ENCODE measurements around the gene SAPCD2.
A peak's percentile ranks its signal among the peaks of the same experiment; 100 is the strongest.

SAPCD2 gene

DNA sequence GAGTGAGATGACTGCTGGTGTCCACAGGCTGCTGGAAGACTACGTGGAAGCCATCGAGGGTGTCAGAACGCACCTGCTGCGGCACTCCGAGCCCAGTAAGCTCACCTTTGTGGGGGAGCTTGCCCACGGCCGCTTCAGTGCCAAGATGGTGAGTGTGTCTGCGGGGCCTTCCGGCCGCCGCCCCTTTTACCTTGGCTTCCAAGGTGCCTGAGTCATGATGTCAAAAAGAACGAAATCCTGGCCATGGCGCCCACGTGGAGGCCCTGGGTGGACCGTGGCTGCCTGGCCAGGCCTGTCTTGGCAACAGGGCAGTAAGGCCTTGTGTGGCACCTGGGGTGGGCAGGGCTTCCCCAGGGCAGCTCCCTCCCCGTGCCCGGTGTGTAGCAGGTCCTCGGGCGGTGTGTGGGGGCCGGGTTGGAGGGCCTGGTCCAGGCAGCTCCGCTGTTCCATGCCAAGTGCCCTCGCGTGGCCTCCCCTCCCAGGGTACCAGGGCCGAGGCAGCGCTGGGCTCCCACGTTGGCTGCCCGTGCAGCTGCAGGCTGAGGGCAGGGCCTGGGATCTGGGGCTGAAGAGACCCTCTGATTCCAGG, 36.4 kb upstream of the SAPCD2 start:
- DNase-seq: no peak

DNA sequence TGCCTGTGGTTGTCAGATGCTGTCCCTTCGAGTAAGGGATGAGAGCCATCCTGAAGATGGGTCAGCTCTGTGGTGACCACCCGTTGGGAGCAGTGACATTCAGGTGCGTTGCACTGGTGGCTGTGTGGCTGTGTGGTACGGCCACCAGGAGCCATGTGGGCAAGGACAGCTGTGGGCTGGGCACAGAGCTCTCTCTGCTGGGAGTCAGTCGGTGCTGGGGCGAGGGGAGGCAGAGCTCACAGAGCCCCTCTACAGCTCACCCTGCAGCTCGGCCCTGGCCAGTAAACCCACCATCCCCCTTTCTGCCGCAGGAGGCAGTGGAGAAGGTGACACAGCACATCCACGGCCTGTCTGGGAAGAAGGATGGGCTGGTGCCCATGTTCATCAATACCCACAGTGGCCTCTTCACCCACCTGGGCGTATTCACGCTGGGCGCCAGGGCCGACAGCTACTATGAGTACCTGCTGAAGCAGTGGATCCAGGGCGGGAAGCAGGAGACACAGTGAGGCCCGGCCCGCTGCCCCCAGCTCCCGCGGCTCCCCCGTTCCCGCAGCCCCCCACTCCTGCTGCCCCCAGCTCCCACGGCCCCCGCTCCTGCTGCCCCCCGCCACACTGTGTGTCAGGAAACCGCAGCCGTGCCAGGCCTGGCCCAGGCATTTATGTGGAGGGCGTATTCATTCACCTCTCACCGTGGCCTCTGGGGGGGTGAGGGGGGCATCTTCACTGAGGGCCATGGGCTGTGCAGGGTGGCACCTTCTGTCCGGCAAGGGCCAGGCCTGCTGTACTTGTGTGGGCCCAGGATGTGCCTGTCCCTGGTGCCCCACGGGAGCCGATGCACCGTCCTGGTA, 35.7 kb upstream of the SAPCD2 start:
- DNase-seq: no peak

DNA sequence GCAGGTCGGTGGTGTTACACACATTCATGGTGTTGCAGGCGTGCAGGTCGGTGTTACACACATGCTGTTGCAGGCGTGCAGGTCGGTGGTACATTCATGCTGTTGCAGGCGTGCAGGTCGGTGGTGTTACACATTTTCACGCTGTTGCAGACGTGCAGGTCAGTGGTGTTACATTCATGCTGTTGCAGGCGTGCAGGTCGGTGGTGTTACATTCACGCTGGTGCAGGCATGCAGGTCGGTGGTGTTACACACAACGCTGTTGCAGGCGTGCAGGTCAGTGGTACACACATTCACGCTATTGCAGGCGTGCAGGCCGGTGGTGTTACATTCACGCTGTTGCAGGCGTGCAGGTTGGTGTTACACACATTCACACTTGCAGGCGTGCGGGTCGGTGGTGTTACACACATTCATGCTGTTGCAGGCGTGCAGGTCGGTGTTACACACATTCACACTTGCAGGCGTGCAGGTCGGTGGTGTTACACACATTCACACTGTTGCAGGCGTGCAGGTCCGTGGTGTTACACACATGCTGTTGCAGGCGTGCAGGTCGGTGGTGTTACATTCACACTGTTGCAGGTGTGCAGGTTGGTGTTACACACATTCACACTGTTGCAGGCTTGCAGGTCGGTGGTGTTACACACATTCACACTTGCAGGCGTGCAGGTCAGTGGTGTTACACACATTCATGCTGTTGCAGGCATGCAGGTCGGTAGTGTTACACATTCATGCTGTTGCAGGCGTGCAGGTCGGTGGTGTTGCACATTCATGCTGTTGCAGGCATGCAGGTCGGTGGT, 33.0 kb upstream of the SAPCD2 start:
- no peak for DNase-seq

DNA sequence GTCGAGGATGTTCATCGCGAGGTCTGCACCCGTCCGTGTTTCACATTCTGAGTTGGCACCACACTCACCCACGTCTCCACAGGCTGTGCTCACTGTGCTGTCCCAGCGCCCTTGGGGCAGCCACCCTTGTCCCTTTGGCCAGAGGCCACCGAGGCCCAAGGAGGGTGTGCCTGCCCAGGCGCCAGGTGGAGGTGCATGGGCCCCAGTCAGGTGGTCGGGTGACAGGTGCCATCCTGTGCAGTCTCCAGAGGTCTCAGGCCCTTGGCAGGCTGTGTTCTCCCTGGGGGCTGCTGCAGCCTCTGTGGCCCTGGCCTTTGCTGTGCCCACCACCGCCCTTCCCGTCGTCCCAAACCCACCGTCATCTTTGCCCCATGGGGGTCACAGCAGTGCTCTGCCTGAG, 28.9 kb upstream of the SAPCD2 start:
- no peak for DNase-seq

DNA sequence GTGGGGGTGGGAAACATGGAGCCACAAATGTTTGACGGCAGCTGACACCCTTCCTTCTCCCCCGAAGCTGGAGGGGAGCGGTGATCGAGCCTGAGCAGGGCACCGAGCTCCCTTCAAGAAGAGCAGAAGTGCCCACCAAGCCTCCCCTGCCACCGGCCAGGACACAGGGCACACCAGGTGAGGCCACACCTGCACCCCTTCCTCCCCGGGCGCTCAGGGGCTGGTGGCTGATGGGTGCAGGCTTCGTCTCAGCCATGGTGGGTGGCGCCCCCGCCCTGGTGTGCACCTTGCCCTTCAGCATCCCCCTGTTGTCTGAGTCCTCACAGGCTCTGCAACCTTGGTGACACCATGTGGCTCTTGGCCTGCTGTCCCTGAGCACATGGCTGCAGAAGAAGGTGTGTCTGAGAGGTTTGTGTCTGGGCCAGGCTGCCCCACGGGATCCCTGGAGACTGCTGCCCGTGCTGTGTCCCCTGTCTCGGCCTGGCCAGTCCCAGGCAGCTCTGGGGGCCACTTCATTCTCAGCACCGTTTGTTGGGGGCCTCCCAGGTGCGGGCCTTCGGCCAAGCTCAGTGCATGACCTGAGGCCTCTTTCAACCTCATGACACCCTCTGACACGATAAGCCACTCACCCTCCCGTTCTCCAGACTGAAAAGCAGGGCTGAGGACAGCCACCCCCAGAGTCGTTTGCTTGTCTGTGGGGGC, 27.6 kb upstream of the SAPCD2 start:
- DNase-seq: no peak

DNA sequence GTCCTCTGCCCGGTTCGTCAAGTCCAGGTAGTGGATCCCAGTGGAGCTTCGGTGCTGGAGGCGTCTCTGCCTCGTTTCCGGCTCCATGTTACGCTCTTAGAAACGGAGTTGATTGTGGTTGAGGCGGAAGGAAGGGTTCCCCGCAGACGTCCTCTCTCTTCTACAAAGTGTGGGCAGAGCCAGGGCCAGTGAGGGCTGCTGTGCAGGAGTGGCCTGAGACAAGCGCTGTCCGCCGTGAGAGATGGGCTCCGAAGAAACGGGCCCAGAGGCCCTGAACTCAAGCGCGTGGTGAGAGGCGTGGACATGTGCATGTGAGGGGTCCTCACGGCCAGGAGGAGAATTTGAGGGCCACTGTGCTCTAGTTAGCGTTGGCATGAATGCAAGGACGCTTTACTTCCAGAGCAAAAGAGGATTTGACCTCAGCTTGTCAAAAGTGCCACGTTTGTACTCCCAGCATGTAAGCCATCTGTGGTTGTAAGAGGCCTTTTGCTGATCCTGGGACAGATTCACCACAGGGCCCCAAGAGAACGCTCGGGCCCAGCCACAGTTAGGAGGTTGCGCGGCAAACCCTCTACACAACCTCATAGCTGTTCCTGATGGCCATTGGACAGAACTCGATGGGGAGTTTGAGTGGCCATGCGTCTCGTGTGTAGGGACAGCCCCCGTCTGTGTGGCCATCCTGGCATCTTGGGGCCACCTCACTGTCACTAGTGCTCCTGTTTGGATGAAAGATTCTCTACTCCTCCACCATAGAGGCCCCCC, 26.6 kb upstream of the SAPCD2 start:
- no peak for DNase-seq

DNA sequence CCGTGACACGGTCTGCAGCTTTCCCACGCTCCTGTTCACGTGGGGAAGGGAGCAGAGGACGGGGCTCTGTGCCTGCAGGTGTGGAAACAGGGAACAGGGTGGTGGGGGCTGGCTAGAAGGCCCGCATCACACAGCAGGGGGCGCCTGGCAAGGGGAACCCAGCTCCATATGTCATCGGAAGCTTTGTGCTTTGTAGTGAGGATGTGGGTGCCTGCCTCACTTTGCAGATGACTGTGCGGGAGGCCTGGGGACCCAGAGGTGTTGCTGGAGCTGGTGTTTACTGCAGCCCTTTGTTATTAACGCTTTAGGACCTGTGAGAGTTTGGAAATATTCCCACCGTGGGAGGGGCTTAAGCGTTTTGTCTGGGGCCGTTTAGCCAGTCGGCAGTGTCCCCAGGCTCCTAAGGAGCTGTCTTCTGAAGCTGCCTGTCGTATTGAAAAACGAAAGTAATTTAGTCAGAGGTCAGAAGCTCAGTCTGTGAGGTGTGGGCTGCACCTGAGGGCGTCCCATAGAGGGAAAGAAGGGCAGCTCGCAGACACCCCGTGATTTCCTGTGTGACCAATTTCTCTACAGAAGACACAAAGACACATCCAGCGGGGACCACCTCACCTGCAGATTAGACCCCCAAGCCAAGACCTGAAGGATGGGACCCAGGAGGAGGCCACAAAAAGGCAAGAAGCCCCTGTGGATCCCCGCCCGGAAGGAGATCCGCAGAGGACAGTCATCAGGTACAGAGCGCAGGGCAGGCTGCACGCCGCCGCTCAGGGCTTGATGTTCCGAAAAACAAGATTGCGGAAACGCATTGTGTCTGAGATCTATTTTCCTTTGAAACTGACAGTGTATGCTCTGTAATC, 25.5 kb upstream of the SAPCD2 start:
- DNase-seq: no peak

DNA sequence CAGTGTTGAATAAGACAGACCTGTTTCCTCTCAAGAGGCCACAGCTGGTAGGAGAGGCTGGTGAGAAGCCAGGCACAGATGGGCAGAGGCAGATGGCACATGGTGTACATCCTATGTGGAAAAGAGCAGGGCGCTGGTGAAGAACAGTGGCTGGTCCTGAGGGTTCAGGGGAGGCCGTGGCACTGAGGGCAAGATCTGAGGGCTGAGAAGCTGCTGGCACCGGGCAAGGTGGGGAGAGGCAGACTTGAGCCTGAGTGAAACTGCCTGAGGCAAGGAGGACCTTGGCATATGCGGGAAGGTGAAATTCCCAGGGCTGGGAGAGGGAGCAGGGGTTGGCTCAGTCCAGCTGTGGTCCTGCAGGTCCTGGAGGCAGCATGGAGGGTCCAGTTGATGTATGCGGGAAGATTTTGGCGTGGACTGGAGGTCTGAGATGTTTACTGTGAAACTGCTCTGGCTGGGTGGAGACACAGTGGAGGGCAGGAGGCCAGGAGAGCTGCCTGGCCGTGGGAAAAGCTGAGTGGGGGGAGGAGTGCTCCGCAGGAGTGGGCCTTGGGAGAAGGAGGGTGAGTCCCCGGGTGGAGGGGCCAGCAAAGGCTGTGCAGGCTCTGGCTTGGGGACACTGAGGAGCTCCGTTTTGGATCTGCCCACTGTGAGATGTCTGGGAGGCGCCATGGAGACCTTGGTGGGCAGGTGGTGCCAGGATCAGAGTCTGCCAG, 19.0 kb upstream of the SAPCD2 start:
- no peak for DNase-seq

DNA sequence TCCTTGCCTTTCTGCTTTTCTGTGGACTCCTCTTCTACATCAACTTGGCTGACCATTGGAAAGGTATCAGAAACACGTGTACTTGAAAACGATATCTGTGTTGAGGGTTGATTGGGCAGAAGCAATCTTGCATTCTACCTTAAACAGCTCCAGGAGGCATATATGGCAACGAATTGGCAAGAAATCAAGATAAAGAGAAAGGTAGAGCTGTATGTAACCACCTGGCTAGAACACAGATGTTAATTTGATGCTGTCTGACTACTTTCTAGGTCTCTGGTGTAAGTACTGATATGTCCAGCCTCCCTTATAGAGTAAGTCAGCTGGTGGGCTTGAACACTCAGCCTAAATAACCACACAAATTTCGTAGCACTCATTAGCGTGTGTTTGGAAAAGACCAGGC, 17.8 kb upstream of the SAPCD2 start:
- no peak for DNase-seq

DNA sequence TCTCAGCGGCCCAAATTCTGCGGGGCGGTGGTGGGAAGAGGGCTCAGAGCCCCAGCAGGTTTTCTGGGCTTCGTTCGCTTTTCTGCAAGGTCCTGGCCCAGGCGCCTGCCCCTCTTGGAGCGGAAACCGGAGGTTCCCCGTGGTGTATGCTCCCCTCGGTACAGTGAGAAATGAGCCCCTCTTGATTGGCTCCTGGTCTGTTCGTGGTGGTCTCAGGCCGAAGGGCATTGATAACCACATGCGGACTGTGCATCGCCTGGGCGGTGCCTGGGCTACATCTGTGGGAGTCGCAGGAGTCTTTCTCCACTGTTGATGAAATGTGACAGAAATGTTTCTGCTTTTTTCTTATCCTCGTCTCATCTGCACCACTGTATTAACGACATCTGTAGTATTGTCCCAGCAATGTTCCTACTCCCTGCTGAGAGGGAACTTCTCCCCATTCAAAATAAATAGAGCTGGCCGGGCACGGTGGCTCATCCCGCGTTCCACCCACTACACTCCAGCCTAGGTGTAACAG, 17.1 kb upstream of the SAPCD2 start:
- no peak for DNase-seq

DNA sequence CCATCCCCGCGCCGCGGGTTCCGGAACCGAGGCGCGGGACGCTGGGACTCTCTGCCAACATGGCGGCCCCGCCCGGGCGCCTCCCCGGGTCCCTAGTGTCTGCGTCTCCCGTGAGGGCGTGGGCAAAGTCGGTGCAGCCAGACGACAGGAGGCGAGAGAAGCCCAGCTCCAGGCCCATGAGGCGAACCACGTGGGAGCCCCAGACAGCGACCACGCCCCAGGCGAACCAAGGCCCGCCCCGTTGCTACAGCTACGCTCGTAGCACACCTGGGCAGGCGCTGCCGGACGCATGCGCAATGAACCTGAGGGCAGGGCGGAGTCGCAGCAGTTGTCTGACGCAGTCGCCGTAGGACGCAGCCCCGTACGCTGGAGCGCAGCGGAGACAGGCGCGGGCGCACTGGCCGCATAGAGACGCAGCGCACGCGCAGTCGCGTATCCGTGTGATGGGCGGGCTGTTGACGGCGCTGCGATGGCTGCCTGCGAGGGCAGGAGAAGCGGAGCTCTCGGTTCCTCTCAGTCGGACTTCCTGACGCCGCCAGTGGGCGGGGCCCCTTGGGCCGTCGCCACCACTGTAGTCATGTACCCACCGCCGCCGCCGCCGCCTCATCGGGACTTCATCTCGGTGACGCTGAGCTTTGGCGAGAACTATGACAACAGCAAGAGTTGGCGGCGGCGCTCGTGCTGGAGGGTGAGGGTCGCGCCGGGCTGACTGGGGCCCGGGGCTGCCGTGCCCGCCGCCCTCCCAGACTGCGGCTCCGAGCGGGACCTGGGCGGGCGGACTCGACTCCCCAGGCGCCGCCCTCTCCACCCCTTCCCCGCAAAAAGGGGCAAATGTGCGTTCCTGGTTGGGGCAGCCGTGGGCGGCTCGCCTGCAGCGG, 16.4 kb upstream of the SAPCD2 start, which contains the start of gene MAN1B1:
Gene MAN1B1 (plus strand): TSS at position 455 of the 878 bp plus-strand sequence. CDS start 15 bp downstream, at position 470.
- DNase-seq: peak; percentile 98

DNA sequence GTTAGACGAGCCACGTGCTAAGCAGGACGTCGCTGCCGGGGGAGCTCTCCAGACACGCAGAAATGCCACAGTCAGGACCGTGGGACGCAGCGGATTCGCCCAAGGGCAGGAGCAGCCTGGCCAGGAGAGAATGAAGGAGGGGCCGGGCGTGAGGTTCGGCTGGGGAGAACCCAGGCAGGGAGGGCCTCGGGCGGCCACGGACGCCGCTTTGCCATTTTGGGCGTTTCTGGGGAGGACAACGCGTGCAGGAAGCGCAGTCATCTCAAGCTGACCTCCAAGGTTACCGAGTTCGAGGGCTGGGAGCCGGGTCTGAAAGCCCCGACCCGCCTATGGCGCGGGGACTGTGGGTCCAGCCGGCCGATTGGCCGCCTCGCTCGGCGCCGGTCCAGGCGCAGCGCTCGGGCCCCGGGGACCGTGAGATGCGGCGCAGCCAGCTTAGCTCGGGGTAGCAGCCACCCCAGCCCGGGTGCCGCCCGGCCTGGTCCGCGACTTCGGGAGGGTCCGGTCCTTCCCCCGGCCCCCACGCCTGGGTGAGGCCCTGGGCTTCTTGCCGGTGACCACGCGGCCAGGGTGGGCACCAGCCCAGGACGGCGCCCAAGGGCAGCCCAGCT, 15.7 kb upstream of the SAPCD2 start:
- DNase-seq: no peak

DNA sequence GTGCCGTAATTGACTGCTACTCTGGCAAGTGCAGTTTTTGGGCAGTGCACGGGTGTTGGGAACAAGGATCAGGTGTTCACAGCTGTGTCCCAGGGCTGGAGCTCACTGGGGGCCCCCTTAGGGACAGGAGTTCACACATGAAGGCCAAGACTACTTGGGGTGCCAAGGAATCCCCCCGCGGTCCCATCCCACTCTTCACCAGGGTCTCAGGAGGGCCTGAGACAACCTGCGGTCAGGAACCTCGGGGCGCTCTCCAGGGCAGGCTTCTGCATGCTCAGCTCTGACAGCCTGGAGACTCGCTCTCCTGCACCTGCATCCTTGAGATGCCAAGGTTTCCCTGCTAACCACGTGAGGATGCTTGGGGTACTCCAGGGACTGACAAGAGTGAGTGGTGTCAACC, 14.2 kb upstream of the SAPCD2 start:
- no peak for DNase-seq

DNA sequence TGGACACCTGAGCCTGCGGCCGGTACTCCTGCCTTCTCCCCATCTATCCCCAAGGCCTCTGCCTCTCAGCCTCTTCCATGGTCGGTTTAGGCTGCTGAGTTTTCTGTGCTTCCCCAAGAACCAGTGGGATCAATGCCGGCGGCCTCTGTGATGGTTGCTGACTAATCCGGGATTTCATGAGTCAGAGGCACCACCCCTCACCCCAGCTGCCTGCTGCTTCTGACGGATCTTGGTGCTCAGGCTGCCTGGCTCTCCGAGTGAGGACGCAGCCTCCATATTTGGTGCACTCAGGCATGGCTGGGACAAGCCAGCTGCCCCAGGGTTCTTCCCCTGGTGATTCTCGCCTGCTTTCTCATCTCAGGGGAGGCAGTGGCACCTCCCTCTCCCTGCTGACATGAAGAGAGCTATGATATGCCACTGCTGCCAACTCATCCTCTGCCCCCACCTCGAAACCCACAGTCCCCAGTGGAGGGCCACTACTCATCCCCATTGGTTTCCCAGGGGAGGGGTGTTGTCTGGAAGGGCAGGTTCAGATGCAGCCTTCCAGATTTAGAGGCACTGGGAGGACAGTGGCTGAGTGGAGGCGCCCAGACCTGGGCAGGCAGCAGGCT, 13.1 kb upstream of the SAPCD2 start:
- peak; percentile 42 for DNase-seq

DNA sequence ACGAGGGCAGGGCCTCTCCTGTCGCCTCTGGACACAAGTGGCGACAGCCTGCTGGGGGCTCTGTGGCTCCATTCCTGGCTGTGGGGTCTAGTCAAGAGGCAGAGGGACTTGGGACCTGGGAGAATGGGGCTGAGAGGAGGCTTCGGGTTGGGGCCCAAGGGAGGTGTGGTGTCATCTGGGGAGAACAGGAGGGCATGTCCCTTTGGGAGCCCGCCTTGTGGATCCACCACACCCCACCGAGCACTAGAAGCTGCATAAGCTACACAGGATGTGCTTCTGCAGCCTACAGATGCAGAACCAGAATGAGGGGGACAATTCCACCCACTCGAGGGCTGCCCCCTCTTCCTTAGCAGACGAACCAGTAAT, 12.6 kb upstream of the SAPCD2 start:
- no peak for DNase-seq

DNA sequence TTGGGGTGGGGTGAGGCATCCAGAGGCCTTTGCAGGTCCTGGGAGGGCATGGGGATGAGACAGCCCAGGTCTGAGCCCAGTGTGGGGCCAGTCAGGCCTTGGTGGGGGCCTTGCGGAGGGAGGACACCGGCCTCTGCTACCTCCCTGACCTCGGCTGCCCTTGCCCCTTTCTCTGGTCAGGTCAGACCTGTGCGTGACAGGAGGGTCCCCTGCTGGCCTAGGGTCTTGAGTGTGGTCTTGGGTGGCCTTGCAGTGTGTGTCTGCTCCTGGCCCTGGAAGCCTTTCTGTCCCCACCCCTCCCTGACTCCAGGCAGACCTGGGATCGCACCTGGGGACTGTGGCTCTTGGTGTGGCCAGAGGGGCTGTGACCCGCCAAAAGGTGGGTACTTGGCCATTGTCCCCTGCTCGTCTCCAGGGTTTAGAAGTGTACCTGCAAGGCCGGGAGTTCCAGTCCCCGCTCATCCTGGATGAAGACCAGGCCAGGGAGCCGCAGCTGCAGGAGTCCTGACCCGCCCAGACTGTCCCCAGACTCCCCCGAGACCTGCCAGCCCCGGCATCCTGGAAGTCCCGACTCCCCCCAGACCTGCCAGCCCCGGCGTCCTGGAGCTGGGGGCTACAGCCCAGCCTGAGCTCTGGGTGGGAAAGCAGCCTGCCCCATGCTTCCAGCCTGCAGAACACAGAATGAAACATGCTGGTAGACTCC, 12.0 kb upstream of the SAPCD2 start:
- no peak for DNase-seq

DNA sequence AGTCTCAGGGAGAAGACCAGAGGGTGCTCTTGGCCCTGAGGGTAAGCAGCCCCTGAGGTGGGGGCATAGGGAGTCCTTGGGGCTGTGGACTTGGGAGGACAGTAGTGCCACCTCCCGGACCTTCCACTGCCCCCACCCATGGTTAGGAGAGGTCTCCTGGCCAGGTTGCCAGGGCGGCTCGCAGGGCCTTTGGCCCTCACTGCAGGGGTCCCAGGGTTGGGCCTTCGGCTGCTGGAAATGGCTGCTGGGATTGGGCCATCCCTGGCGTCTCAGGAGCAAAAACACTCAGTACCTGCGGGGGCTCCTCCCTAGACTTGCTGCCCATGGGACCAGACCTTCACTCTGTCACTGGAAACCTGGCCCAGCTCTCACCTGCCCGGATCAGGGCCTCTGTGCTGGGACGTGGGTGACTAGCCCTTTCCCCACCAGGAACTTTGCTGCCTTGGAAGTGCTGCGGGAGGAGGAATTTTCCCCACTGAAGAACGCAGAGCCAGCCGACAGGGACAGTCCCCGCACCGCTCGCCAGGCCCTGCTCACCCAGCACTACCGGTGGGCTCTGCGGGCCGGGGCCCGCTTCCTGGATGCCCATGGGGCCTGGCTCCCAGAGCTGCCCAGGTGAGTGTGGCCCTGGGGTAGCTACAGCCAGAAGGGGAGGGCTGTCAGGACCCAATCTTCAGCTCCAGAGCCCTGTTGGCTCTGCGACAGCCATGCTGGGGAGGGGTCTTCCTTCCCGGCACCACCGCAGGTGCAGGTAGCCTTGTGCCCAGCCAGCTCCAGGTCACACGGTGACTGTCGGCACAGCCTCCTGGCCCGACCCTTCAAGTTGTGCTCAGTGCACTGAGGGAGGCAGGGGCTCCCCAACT, 10.1 kb upstream of the SAPCD2 start:
- DNase-seq: no peak
